ENCODE measurements around the gene HAUS2. TPM values are rescaled to one million over a fixed set of nuclear protein-coding genes. Genes with fewer than 3 reads are reported as not detected.
A peak's percentile ranks its signal among the peaks of the same experiment; 100 is the strongest.
"Not testable (repeated sequence)": the region's sequence is repeated elsewhere in the genome, so short reads cannot be mapped to it uniquely, and the experiment has no call there.

The HAUS2 gene
- polyA plus RNA-seq, 6 donors from 2014 or later: 13.1 to 32.8 (median 22.3) TPM

DNA sequence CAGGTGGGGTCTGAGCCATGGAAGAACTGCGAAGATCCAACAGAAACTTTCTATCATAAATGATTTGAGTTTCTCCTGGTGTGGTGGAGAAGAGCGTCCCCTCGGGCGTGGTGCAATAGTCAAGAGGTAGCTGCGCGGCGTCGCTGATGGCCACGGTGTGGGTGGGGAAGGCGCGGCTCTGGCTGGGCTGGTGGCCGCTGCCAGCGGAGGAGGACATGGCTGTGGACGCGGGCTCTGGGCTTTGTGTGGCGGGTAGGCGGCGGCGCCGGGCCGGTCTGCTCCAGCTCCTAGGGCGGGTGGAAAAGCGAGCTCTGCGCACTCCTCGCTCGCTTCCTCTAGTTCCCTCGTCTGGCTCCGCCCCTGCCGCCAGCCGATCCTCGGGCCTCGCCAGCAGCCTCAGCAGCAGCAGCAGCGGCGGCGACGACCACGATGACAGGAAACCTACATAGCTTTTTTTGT, 32.7 kb downstream of the HAUS2 start:
- peak overlapping the region in 5 of 6 donors; percentile 33 to 79 (median 72) for H3K27ac Mint-ChIP-seq
- DNase-seq (peak; percentile 70), ATAC-seq (ENCODE audit: low read depth in 2 of 2) (peak; percentile 99)
- no peaks in the 10 kb centered on the region for H3K36me3 Mint-ChIP-seq
- peak overlapping the region; percentile 87 to 98 (median 91) for H3K4me3 Mint-ChIP-seq
- H3K9me3 Mint-ChIP-seq: no peaks in the 10 kb centered on the region
- H3K4me1 Mint-ChIP-seq: peaks cover 17 to 37% (median 31%) of the 10 kb centered on the region in 3 donors
- H3K27me3 Mint-ChIP-seq: no peaks in the 10 kb centered on the region

DNA sequence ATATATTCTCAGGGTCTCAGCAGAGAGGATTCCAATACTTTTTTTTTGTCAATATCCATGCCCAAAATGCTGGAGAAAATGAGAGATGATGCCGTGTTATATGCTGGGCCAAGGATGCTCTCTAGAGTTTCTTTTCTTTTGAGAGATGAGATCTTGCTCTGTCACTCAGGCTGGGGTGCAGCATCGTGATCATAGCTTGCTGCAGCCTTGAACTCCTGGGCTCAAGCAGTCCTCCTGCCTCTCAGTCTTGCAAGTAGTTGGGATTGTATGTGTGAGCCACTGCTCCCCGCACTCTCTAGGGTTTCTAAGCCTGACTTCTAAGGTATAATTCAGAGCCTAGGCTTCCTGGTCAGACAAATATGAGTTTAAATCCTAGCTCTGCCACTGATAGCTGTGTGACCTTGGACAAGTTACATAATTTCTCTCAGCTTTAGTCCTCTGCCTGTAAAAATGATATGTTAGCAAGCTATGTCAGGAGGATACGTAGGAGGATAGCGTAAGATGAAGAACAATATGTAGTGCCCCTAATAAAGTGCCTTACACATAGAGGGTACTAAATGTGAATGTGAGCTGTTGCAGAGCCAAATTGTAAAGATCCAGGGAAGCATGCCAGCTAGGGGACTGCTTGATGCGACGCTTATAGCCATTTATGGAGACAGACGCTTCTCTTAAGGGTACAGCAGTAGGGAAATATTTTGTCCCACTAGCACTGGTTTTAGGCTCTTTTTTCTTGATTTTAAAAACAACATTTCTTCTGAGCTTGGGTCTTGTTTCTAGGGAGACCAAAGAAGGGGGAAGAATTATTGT, 34.1 kb downstream of the HAUS2 start:
- peak overlapping the region in 3 of 8 donors; percentile 61 to 89 (median 88) for H3K4me3 Mint-ChIP-seq
- no peak for ATAC-seq (ENCODE audit: low read depth in 2 of 2)
- no peaks in the 10 kb centered on the region for H3K9me3 Mint-ChIP-seq

DNA sequence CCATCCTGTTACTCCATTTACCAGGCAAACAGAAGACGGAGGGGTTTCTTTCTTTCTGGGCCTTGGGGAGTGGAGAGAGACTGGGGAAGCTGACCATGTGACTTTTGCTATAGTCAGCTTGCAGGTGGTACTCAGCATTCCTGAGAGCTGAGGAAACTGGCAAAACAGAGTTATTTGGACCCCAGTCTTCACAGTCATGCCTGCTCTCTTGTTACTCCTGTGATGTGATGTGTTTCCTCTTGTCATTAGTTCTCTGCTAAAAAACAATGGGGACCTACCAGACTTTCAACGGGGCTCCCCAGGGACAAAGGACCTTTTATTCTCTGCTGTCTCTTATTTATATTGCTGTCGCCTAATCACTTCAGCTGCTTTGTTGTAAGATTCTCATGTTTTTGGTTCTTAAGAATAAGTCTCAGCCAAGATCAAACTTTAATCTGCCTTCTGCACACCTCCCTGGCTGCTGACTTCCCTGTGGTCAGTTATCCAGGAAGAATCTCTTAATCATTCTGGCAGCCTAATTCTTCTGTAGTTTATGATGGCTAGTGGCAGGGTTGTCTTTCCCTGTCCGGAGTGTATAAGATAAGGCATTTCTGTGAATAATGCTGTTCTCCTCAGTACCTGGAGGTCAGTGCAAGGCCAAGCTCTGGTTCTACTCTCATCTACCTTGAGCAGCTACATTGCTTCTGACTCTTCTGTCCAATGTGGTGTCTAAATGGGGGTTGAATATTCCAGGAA, 35.6 kb downstream of the HAUS2 start:
- H3K36me3 Mint-ChIP-seq: no peaks in the 10 kb centered on the region
- DNase-seq: no peak
- no peaks in the 10 kb centered on the region for H3K9me3 Mint-ChIP-seq
- H3K27ac Mint-ChIP-seq: no peak overlapping the region
- ATAC-seq (ENCODE audit: low read depth in 2 of 2): no peak
- no peaks in the 10 kb centered on the region for H3K27me3 Mint-ChIP-seq
- H3K4me3 Mint-ChIP-seq: no peak overlapping the region
- H3K4me1 Mint-ChIP-seq: peaks cover 12 to 21% (median 21%) of the 10 kb centered on the region in 3 donors

More for the DNA sequence above, 34.1 kb downstream of the HAUS2 start:
- H3K4me1 Mint-ChIP-seq: peaks cover 12 to 31% (median 21%) of the 10 kb centered on the region in 3 donors
- no peaks in the 10 kb centered on the region for H3K27me3 Mint-ChIP-seq
- no peak for DNase-seq
- H3K27ac Mint-ChIP-seq: peak overlapping the region in 1 of 6 donors; percentile 77
- no peaks in the 10 kb centered on the region for H3K36me3 Mint-ChIP-seq

DNA sequence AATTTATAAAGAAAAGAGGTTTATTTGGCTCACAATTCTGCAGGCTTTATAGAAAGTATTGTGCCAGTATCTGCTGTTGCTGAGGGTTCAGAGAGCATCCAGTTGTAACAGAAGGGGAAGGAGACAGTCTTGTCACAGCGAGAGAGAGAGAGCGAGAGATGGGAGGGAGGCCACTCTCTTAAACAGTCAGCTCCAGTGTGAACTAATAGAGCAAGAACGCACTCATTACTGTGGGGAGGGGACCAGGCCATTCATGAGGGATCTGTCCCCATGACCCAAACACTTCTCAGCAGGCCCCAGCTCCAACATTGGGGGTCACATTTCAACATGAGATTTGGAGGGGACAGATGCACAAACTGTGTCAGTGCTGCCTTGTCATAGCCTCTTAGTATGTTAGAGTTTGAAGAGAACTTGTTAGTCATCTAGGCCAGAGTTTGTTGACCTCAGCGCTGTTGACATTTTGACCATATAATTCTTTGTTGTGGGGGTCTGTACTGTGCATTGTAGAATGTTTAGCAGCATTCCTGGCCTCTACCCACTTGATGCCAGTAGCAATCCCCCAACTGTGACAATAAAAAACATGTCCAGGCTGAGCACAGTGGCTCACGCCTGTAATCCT, 42.1 kb downstream of the HAUS2 start:
- ATAC-seq (ENCODE audit: low read depth in 2 of 2) (no peak), DNase-seq (no peak)
- Mint-ChIP-seq H3K27ac (no peak overlapping the region), H3K9me3 (no peaks in the 10 kb centered on the region), H3K4me3 (no peak overlapping the region), H3K36me3 (no peaks in the 10 kb centered on the region), H3K27me3 (no peaks in the 10 kb centered on the region), H3K4me1 (no peaks in the 10 kb centered on the region)

DNA sequence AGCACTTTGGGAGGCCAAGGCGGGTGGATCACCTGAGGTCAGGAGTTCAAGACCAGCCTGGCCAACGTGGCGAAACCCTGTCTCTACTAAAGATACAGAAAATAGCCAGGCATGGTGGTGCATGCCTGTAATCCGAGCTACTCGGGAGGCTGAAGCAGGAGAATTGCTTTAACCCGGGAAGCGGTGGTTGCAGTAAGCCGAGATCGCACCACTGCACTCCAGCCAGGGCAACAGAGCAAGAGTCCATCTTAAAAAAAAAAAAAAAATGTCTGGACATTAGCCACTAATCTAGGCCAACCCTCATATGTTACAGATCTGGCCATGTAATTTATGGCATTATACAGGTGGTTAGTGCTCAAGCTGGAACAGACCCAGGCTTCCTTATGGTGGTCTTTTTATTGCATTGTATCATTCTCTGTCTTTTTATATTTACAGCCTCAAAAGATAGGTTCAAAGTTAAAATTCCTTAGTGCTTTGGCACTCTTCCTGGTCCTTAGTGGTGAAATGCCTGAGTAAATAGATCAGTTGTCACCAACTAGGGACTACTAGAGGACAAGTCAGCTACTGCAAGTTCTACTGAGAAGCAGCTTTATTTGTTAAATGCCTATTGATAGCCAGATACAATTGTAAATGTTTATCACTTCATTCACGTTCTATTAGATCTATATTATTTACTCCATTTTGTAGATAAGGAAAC, 42.7 kb downstream of the HAUS2 start:
- H3K27me3 Mint-ChIP-seq: no peaks in the 10 kb centered on the region
- no peaks in the 10 kb centered on the region for H3K36me3 Mint-ChIP-seq
- no peaks in the 10 kb centered on the region for H3K4me1 Mint-ChIP-seq
- no peak overlapping the region for H3K27ac Mint-ChIP-seq
- DNase-seq (no peak), ATAC-seq (ENCODE audit: low read depth in 2 of 2) (no peak)
- H3K9me3 Mint-ChIP-seq: no peaks in the 10 kb centered on the region
- H3K4me3 Mint-ChIP-seq: no peak overlapping the region

DNA sequence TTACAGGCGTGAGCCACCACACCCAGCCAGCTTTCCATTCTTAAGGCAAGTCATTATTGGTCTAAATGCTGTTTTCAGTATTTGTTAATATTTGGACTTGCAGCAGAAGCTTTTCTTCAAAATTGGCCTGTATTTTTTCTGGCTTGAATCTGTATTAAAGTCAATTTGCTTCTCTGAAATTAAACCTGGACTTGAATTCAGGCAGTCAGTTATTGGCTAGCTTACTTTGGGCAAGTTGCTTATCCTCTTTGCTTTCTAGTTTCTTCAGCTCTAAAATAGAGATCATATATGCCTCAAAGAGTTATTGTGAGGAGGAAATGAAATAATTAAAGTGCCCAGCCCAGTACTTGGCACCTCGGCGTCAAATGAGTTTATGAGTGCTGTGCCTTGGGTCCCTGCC, 44.1 kb downstream of the HAUS2 start:
- ATAC-seq (ENCODE audit: low read depth in 2 of 2) (no peak), DNase-seq (no peak)
- Mint-ChIP-seq H3K27me3 (no peaks in the 10 kb centered on the region), H3K4me1 (no peaks in the 10 kb centered on the region), H3K4me3 (peak overlapping the region in 1 of 8 donors; percentile 47), H3K27ac (no peak overlapping the region), H3K36me3 (no peaks in the 10 kb centered on the region), H3K9me3 (no peaks in the 10 kb centered on the region)

DNA sequence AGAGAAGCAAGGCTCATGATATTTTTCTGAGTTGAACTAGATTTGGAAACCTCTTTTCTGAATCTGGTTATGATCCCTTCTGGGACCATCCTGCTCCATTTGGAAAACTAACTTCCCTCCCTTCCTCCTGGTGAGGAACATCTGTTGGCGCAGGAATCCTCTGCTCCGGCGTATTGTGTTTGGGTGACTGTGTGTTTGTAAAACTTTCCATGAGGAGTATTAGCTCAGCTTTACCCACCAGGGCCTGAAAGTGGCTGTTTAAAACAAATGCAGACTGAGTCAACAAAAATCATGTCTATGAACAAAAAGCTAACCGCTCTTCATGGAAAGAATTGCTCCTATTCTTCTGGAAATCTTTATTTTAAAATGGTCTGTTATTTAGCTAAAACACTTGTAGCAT, 44.5 kb downstream of the HAUS2 start:
- Mint-ChIP-seq H3K4me3 (no peak overlapping the region), H3K27ac (no peak overlapping the region), H3K36me3 (no peaks in the 10 kb centered on the region), H3K9me3 (no peaks in the 10 kb centered on the region), H3K4me1 (no peaks in the 10 kb centered on the region), H3K27me3 (no peaks in the 10 kb centered on the region)
- DNase-seq: no peak
- no peak for ATAC-seq (ENCODE audit: low read depth in 2 of 2)

DNA sequence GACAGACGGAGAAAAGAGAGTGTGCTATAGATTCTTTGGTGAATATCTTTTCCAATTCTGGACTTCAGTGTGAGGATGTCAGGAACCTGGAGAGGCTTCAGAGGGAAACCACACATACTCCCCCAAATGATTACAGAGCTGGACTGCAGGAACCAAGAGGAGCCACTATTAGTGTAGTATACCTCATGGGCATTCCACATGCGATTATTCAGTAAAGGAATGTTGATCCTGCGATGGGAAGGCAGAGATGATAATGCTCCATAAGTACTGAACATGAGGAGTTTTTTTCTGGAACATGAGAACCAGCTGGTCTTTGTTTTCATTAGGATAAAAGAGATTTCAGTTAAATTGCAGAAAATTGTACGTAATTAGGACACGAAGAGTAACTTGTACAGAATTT, 45.5 kb downstream of the HAUS2 start:
- no peaks in the 10 kb centered on the region for H3K4me1 Mint-ChIP-seq
- H3K4me3 Mint-ChIP-seq: no peak overlapping the region
- DNase-seq (no peak), ATAC-seq (ENCODE audit: low read depth in 2 of 2) (no peak)
- no peaks in the 10 kb centered on the region for H3K9me3 Mint-ChIP-seq
- H3K36me3 Mint-ChIP-seq: peaks cover 0 to 2% of the 10 kb centered on the region in 2 donors
- H3K27me3 Mint-ChIP-seq: no peaks in the 10 kb centered on the region
- H3K27ac Mint-ChIP-seq: no peak overlapping the region

DNA sequence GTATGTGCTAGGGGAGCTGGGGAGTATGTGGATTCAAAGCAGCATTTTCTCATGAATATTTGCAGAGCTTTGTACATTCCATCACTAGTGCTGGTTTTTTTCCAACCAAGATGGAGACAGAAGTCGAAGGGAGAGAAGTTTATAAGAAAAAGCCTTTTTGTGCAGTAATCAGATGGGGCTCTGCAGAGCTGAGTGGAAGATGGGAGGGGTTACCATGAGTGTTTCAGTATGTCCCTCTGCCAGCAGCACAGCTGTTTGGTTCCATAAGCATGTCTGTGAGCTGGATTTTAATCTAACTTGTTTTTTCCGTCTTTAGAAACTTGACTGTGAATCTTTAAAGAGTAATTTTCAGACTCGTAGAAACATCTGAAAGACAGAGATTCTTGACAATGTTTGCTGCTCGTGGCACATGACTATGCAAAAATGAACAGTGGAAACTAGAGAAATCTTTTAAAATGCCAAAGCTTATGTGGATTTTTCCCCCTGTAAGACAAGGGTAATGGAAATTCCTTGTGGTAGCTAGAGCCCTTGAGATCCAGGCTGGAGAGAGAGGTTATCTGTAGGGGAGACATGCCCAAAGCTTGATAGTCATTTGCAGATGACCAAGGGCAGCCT, 47.1 kb downstream of the HAUS2 start:
- no peaks in the 10 kb centered on the region for H3K27me3 Mint-ChIP-seq
- H3K4me3 Mint-ChIP-seq: no peak overlapping the region
- peaks cover 0 to 6% (median 0%) of the 10 kb centered on the region in 7 donors for H3K9me3 Mint-ChIP-seq
- H3K36me3 Mint-ChIP-seq: peaks cover 5 to 14% of the 10 kb centered on the region in 2 donors
- DNase-seq (no peak), ATAC-seq (ENCODE audit: low read depth in 2 of 2) (no peak)
- peak overlapping the region in 1 of 6 donors; percentile 1 for H3K27ac Mint-ChIP-seq
- peaks cover 0 to 4% (median 0%) of the 10 kb centered on the region in 3 donors for H3K4me1 Mint-ChIP-seq

DNA sequence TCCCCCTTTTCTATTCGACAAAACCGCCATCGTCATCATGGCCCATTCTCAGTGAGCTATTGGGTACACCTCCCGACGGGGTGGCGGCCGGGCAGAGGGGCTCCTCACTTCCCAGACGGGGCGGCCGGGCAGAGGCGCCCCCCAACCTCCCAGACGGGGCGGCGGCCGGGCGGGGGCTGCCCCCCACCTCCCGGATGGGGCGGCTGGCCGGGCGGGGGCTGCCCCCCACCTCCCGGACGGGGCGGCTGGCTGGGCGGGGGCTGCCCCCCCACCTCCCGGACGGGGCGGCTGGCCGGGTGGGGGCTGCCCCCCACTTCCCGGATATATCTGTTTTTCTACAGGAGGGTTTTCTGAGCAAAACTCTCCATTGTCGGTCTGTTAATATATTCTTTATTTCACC, 52.7 kb downstream of the HAUS2 start:
- not testable (repeated sequence) for ATAC-seq (ENCODE audit: low read depth in 2 of 2); H3K4me3 Mint-ChIP-seq; H3K27me3 Mint-ChIP-seq; H3K27ac Mint-ChIP-seq; DNase-seq
- peaks cover 0 to 12% (median 5%) of the 10 kb centered on the region in 7 donors for H3K9me3 Mint-ChIP-seq
- peaks cover 5 to 14% of the 10 kb centered on the region in 2 donors for H3K36me3 Mint-ChIP-seq
- peaks cover 36 to 39% (median 38%) of the 10 kb centered on the region in 3 donors for H3K4me1 Mint-ChIP-seq

DNA sequence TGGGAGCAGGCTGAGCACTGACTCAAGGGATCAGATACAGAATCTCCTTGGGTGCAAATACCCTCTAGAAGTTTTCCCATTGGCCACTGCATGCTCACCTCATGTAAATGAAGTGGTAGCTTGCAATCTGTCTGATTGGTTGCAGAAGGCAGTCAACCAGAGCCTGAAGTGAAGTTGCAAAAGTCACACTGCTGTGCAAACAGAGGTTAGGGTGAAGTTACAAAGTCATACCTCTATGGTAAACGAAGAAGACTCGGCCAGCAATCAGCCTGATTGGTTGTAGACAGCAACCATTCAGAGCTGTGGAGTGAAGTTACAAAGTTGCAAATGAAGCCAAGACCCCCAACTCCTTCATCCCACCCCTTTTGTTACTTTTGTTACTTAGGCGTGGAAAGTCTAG, 53.9 kb downstream of the HAUS2 start:
- Mint-ChIP-seq H3K4me3 (peak overlapping the region in 1 of 8 donors; percentile 16), H3K9me3 (peaks cover 0 to 12% (median 5%) of the 10 kb centered on the region in 7 donors), H3K36me3 (peaks cover 5 to 14% of the 10 kb centered on the region in 2 donors), H3K4me1 (peaks cover 39 to 47% (median 42%) of the 10 kb centered on the region in 3 donors), H3K27me3 (no peaks in the 10 kb centered on the region), H3K27ac (no peak overlapping the region)
- ATAC-seq (ENCODE audit: low read depth in 2 of 2): no peak
- DNase-seq: no peak

DNA sequence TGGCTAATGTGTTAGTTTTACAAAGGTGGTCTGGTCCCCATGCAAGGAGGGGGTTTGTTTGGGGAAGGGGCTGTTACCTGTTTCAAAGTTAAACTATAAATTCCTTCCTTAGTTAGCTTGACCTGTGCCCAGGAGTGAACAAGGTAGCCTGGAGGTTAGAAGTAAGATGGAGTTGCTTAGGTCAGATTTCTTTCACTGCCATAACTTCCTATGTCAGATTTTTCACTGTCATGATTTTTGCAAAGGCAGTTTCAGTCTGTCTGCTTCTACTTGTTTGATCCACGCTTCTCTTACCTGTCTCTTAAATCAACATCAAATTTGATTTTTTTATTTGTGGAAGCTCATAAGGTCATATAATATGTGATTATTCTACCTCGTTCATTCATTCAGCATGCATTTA, 55.3 kb downstream of the HAUS2 start:
- peaks cover 53 to 62% (median 56%) of the 10 kb centered on the region in 3 donors for H3K4me1 Mint-ChIP-seq
- ATAC-seq (ENCODE audit: low read depth in 2 of 2): no peak
- no peak for DNase-seq
- no peaks in the 10 kb centered on the region for H3K27me3 Mint-ChIP-seq
- peaks cover 5 to 13% of the 10 kb centered on the region in 2 donors for H3K36me3 Mint-ChIP-seq
- peak overlapping the region in 5 of 8 donors; percentile 16 to 73 (median 26) for H3K4me3 Mint-ChIP-seq
- H3K9me3 Mint-ChIP-seq: peaks cover 0 to 12% (median 5%) of the 10 kb centered on the region in 7 donors
- H3K27ac Mint-ChIP-seq: peak overlapping the region in 4 of 6 donors; percentile 13 to 79 (median 47)
